HK-2 (cell line): Measurements from ENCODE around the gene TLL1.

Experiments
- DNase-seq: peaks from one replicate; pipeline ENCODE4 v3.0.0-alpha.2; 2018; ENCODE audit not compliant: unreplicated experiment

TLL1 gene

GRCh38 chr4:165872461-165873297, at the start of gene TLL1:
Gene TLL1, plus strand, starts transcription at chr4:165873237. Its CDS starts 668 bp downstream, at chr4:165873905.
- DNase-seq: peak; percentile 41

GRCh38 chr4:165826166-165826565, 46.9 kb upstream of the TLL1 start:
- DNase-seq: no peak

GRCh38 chr4:165827018-165827417, 46.0 kb upstream of the TLL1 start:
- DNase-seq: no peak

- DNase-seq: no peak
Measured at GRCh38 chr4:165828928-165829327, 44.1 kb upstream of the TLL1 start.

- DNase-seq: no peak
Measured at GRCh38 chr4:165834116-165834515, 38.9 kb upstream of the TLL1 start.

- no peak for DNase-seq
Measured at GRCh38 chr4:165838575-165838974, 34.5 kb upstream of the TLL1 start.

- no peak for DNase-seq
Measured at GRCh38 chr4:165839615-165840333, 33.3 kb upstream of the TLL1 start.

- DNase-seq: no peak
Measured at GRCh38 chr4:165842684-165843083, 30.4 kb upstream of the TLL1 start.

GRCh38 chr4:165844161-165844560, 28.9 kb upstream of the TLL1 start:
- no peak for DNase-seq

- peak; percentile 7 for DNase-seq
Measured at GRCh38 chr4:165851256-165851655, 21.8 kb upstream of the TLL1 start.

- DNase-seq: no peak
Measured at GRCh38 chr4:165855191-165855590, 17.8 kb upstream of the TLL1 start.

- no peak for DNase-seq
Measured at GRCh38 chr4:165861363-165861762, 11.7 kb upstream of the TLL1 start.

GRCh38 chr4:165864271-165864670, 8.8 kb upstream of the TLL1 start:
- DNase-seq: no peak

GRCh38 chr4:165866019-165866650, 6.9 kb upstream of the TLL1 start:
- no peak for DNase-seq

GRCh38 chr4:165867961-165868360, 5.1 kb upstream of the TLL1 start:
- DNase-seq: no peak

- peak; percentile 55 for DNase-seq
Measured at GRCh38 chr4:165873298-165874071, 448 bp downstream of the TLL1 start.

GRCh38 chr4:165874072-165874790, 1.2 kb downstream of the TLL1 start:
- peak; percentile 44 for DNase-seq

GRCh38 chr4:165874791-165875371, 1.8 kb downstream of the TLL1 start:
- peak; percentile 78 for DNase-seq

- DNase-seq: peak; percentile 8
Measured at GRCh38 chr4:165875446-165875845, 2.4 kb downstream of the TLL1 start.

- no peak for DNase-seq
Measured at GRCh38 chr4:165877286-165877685, 4.2 kb downstream of the TLL1 start.

- no peak for DNase-seq
Measured at GRCh38 chr4:165879641-165880040, 6.6 kb downstream of the TLL1 start.
